Measurements from ENCODE around the gene APC2.
"Not testable (repeated sequence)": the region's sequence is repeated elsewhere in the genome, so short reads cannot be mapped to it uniquely, and the experiment has no call there.

The APC2 gene

DNA sequence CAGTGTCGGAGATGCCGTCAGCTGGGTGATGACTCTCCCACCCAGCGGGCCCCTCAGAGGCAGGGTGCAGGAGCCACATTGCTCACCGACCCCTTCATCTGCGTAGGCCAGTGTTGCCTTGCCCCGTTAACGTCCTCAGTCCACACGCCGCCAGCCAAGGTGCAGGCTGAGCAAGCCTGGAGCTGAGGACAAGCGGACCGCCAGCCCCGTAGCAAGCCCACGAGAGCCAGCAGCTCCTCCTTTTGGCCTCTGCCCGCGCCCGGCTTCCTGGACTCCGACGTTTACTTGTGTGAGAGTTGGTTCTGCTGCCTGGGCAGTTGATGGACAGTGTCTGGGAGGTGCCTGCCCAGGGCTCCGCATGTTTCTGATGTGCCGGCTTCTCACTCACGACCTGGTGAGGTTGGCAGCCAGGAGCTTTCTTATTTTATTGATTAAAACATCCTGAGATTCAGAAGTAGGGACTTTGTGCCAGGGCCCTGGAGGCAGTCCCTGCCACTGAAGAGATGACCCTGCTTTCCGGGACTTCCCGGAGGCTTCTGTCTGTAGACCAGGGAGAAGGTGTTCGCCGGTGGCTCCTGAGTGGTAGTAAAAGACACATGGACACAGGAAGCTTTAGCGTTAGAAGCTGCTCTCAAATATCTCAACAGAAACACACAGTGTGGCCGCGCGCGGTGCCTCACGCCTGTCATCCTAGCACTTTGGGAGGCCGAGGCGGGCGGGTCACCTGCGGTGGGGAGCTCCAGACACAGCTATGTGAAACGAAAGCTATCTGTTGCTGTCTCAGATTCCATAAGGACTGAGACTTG lies 36.7 kb upstream of the APC2 start:
- no peak for DNase-seq

DNA sequence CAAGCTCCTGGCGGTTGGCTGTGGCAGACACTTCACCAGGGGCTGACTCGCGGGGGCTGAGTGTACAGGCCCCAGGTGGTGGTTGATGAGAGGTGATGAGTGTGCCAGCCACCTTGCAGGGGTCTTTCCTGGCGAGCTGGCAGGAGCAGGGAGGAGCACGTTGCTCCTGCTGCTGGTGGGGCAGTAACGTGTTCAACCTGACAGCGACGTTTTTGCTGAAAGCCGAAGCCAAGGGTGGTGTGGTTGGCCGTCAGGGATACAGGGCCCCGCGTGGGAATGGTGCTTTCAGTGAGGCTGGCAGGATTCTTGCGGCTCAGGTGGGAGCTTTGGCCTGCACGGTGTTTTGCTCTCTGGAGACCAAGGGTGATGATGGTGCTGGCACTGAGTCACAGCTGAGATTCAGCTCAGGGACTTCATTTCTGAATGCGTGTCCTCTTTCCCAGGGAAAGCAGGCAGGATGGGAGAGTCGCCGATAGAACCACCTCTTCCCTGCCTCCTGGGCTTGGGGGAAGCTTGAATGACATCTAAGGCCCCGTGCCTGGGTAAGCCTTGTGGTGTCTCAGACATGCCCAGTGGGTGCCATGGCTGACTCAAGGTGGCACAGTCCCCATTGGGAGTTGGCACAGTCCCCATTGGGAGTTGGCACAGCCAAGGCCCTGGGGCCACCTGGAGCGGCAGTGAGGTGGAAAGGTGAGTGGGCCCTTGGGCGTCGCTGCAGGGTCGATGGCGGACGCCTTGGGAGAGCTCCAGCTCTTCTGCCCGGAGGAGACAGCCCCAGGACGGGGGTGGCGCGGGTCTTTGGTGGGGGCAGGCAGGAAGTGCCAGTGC lies 33.7 kb upstream of the APC2 start:
- no peak for DNase-seq

DNA sequence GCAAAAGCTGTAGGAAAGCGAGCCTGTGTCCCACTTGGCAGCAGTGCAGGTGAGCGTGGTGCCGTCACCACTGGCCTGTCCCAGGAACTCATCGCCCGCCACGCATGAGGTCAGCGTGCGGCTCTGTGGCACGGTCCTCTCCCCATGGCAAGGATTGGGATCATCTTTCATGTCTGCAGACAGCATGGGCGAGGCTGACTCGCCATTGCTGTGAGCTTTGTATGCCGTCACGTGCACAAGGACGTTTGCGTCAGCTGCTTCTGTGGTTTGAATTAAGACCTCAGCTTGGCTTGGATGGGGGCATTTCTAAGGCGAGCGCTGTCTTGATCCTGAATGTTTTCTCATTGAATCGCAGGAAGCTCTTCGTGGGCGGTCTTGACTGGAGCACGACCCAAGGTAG lies 32.8 kb upstream of the APC2 start:
- no peak for DNase-seq

DNA sequence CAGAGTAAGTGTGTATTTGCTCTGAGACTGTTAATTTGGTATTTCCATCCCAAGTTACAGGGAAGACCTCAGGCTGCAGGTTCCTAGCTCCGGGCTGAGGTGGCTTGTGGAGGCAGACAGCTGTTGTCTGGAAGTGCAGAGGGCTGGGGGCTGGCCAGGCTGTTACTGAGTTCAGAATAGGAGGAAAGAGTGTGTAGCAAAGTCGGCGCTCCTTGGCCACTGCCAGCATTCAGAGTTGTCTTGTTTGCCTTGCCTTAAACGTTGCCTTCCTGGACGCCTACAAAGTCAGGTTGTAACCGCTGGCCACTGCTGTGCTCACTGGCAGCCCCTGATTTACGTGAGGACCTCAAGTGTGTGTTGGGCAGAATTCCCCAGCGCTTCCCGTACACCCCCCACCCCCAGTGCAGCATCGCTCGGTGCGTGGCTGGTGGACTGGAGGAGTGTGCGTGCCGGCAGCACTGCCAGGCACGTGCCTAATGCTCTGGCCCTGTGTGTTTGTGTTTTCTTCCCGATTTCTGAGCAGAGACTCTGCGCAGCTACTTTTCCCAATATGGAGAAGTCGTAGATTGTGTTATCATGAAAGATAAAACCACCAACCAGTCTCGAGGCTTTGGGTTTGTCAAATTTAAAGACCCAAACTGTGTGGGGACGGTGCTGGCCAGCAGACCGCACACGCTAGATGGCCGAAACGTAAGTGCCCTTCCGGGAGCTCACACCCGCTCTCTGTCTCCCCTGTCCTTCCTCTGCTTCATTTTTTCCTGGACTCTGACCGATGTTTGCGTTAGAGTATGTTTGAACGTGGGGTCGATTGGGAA lies 32.0 kb upstream of the APC2 start:
- DNase-seq, result no peak

DNA sequence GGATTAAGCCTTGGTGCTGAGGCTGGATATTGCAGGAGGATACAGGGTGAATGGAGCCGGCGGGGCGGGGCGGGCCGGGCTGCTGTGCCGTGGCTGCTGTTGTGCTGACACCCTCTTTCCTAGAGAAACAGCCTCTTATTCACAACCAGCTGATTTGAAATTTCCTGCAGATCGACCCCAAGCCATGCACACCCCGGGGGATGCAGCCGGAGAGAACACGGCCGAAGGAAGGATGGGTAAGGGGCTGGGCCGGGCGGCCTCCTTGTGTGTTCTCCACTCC lies 31.5 kb upstream of the APC2 start:
- DNase-seq, result no peak

DNA sequence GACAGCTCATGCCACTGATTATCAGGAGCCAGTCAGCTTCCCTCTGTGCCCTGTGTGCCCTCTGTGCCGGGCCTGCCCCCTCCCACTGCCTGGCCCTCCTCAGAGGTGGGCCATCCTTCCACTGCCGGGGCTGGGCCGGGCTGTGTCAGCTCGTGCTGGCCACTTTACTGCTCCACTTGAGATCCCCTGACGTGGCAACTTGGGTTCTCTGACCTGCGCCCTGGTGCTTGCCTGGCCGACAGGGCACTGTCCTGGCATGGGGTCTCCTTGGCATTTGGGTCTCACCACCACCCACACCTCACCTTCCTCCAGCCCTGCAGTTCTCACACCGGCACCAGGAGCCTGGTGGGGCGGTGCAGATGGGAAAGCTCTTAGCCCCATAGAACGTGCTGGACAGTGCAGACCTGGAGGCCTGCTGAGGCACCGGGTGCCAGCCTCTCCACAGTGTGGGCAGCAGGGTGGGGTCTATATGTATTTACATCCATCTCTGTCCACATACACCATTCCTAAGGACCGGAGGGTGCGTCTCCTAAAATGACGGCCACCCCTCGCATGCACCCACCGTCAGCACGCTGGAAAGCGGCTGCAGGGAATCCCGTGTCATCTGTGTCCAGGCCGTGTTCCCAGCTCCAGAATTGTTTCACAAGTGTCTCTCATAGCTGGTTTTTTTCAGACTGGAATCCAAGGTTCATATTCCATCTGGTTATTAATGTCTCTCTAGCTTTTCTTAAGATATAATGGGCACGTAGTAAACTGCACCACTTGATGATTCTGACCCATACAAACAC lies 30.8 kb upstream of the APC2 start:
- no peak for DNase-seq

DNA sequence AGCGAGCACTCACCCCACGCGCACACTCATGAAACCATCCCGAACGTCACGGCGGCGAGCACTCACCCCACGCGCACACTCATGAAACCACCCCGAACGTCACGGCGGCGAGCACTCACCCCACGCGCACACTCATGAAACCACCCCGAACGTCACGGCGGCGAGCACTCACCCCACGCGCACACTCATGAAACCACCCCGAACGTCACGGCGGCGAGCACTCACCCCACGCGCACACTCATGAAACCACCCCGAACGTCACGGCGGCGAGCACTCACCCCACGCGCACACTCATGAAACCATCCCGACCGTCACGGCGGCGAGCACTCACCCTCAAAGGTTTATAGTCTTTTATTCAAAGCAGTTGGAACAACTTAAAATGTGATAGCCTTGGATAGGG lies 29.8 kb upstream of the APC2 start:
- not testable (repeated sequence) for DNase-seq

DNA sequence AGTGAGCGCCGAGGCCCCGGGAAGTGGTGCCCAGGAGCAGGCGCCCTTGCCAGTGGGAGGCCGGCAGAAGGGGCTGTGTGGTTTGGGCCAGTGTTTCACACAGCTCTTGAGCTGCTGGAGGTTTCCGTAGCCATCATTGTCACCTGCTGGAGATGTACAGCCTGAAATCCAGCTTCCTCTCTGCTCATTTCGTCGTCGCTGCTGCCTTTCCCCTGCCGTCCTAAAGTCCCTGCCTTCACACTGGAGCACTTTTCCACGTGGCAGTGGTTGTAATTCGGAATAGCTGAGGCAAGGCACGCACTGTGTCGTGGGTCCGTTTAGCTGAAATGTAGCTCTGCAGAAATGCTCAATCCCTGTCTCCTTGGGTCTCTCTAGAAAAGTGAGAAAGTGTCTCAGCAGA lies 29.3 kb upstream of the APC2 start:
- no peak for DNase-seq

DNA sequence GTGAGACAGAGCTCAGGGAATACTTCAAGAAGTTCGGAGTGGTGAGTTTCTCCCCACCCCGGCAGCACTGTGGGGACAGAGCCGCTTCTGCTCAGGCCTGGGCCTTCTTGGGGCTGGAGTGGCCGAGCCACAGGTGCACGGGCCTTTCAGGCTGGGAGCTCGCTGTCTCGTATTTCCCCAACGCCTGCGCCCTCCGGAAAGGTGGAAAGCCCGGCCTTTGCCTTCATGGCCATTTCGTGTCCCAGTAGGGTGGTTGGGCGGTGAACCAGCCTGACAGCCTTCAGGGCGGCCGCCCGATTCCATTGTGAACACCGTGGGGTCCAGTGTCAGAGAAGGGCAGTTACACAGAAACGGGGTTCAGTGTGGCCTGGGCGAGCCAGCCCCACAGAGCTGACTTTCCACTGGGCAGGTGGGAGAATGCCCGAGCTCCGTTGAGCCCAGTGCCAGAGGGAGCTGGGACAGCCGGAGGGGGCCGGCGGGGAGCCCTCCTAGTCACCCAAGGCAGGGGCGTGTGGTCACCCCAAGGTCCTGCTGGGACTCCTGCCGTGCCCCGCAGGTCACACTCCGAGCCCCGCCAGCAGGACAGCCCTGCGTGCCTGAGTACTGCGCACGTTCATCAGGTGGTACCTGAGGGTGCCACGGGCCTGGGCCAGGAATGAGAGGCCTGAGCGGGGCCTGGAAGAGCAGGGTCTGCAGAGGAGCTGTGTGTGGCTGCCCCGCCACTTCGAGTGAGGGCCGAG lies 28.5 kb upstream of the APC2 start:
- no peak for DNase-seq

DNA sequence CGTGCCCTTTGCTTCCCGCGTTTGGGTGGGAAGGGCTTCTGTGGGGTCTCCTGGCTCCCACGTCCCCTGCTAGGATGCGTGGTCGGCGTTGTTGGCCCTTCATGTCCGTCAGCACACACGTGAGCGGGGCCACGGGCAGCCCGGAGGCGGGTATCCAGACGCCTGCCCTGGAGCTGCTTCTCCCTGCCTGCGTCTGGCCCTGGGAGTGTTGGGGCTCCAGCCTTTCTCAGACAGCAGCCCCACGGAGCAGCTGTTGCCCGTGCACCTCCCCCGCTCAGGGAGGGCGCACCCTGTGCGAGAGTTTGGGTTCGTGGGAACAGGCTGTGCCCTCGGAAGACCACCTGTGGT lies 28.0 kb upstream of the APC2 start:
- no peak for DNase-seq

DNA sequence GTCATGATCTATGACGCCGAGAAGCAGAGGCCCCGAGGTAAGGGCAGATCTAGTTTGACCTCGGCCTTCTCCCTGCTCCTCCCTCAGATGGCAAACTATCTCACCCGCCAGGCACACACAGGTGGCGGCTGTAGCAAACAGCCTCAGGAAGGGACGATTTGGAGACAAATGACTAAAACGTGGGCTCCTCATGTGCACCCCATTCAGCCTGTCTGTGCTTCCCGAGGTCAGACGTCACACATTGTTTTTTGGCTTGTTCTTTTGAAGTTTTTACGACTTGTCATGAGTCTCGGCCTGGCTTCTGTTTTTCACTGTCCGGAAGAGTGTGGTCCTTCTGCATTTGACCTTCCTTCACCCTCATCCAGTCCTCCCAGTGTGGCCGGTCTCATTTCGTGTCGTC lies 27.6 kb upstream of the APC2 start:
- no peak for DNase-seq

DNA sequence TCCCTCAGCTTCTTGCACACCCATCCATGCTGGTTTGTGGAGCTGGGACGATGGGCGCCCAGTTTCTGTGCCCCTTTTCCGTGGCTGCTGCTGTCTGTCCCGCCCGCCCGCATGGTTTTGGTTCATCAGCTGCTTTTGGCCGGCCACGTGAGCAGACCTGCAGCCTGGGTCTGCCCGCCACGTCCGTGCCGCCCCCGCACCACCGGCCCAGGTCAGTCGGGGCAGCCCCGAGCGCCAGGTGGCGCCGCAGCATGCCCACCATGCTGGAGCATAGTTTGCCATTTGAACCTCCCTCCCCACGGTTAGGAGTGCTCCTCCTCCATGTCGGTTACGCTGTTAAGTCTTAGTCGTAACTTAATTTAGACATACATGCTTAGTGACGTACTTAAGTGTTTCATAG lies 27.0 kb upstream of the APC2 start:
- DNase-seq, result no peak

DNA sequence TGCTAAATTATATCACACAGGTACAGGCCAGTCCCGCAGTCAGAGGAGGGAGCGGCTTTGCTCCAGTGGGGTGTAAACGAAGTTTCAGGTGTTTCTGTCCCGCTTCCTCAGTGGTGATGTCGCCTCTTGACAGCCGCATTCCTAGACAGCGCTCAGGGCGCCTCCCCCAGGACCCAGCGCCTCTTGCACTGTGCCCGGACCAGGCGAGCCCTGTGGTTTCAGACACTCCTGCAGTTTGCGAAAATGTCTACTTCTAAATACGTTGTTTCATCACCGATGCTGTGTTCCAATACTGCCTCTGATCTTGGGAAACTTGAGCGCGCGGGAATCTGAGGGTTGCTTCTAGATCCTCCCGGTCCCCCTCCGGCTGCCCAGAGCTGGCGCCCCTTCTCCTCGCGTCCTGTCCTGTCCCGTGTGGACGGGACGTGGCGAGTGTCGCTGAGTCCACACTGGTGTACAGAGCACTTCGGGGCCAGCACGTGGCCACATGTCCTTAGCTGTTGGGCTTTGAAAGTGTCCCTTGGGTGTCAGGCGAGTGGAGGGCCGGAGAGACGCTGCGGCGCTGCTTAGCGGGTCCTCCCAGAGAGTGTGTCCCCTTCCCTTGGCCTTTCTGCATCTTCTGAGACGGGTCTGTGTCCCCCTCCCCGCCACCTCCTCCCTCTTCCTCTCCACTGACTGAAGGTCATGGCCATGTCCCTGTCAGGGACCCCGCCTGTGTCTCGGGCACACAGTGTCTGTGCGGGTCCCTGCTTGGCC lies 26.3 kb upstream of the APC2 start:
- no peak for DNase-seq

DNA sequence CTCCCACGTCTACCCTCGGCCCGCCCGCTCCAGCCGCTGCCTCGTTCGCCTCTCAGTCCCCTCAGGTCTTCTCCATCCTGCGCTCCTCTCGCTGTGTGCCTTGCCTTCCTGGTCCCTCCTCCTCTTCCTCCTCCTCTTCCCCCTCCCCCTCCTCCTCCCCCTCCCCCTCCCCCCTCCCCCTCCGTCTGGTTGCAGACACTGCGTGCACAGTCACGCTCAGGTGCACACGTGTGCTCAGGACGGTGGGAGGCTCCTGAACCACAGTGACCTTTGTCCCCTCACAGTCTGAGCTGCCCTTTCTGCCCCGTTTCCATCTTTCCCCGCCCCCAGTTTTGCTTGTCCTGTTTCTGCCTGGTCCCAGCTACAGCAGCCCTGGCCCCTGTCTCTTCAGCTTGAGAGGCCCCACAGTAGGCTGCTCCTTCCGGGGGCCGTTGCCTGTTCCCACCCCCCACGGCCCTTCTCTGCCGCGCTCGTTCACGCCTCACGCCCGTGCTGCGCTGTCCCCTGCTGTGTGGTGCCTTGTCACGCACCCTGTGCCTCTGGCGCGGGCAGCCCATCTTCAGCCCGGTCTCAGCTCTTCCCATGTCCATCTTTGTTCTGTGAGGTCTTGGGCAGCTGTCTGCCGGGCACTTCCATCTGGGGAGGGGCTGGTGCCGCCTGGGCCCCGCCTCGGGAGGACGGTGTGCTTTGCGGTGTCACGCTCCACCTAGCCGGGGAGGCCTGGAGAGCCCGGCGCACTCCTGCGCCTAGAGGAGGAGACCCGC lies 25.5 kb upstream of the APC2 start:
- no peak for DNase-seq

DNA sequence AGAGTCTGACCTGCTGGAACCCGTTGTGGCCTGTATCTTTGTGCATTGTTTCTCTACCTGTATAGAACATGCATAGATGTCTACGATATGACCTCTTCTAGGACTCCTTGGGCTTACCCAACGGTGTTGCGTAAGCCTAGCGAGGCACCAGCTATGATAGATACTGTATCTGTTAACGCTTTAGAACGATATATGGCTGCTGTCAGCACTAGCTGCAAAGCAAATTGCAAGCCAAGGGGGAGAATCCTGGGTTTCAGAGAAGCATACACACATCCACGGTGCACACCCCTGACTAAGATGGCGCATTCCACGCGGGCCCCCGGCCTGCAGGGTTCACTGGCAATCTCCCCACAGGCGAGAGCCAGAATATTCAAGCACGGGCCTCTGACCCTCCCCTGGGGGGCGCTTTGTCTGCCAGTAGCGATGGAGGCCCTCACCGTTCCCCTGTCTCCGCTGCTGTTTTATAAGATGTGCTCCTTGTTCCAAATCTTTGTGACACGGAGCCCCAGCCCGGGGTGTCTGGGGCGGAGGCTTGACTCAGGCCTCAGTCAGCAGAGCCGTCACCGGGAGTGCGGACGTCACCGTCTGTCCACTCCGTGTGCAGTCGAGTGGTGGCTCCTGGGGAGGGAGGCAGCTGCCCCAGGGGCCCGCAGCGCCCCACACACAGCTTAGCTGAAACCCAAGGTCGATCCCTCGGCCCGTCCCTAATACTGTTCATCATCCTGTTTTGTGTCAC lies 24.7 kb upstream of the APC2 start:
- DNase-seq, result no peak

DNA sequence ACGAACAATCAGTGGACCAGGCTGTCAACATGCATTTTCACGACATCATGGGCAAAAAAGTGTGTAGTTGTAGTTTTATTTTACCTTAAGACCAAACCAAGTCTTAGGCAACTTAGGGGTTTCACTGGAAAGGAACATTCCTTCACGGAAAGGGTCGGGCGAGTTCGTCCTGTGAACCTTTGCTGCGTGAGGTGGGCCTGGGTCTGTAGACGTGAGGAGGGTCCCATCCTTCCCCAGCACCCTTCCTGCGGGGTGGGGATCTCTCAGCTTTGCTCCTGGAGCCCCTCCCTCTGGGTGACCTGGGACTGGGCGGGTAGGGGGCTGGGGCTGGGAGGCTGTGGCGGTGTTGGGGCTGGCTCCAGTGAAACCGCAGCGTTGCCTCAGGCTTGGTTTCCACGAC lies 24.0 kb upstream of the APC2 start:
- DNase-seq, result no peak

DNA sequence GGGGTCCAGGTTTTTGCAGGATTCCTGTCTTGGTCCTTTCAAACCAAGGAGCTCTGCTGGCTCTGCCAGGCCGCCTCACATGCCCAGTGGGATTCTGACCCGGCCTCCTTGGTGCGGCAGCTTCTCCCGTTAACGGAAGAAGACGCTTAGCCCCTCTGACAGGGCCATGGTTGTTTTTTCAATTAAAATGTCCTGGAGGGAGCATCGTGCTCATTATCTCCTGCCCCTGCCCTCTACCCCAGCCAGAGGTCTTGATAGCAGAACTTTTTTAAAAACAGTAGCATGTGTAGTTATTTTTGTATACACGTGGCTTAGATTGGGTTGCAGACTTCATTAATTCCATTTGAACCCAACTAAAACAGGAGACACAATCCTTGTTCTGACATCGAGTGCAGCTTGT lies 23.2 kb upstream of the APC2 start:
- DNase-seq, result no peak

DNA sequence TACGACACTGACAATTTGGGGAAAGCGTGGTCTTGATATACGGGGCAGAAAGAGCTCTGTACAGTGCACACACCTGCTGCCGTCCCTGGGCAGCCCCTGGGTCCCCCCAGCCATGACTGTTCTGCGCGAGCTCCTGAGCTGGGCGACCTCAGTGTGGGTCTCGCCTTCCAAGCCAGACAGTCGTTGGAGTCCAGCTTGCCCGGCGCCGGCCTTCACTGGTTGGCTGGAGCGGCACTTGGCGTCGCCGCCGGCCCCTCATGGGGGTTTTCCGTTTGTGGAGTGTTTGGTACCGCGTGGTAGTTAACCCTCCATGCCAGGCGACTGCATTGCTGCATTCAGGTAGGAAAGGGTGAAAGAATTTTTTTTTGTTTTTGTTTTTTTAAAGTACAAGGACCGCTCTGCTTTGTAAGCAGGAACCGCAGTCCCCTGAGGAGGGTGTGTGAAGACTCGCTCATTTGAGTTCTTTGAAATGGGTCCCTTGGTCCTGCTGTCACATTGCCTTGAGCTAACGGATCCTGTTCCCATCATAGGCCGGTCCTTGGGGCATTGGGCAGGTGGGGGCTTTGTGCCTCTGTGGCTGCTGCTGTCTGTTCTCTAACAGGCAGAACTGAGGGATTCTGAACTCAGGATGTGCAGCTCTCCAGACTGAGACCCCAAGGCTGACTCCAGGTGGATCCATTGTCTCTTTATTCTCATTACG lies 22.6 kb upstream of the APC2 start:
- no peak for DNase-seq

DNA sequence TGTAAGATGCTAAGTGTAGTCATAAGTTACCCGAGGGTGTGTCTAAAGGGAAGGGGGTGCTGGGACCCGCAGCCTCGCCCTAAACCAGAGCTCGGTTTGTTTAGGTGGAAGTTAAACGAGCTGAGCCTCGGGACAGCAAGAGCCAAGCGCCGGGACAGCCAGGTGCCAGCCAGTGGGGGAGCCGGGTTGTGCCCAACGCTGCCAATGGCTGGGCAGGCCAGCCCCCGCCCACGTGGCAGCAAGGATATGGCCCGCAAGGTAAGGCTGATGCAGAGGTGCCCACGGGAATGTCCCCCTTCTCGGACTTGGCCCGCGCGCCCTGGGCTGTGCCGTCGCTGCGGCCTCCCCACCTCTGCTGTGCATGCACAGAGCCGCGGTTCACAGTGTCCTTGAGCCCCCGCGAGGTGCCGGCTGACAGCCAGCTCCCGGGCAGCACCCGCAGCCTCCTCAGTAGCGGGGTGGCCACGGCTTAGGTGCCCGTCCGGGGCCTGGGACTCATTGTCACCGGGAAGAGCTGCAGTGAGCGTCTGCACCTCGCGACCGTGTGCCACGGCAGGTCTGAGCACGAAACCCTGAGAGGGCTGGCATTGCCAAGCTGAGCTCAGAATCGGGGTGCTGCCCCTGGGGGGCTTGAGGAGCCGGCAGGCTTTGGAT lies 21.1 kb upstream of the APC2 start:
- no peak for DNase-seq
